A172 (cell line): ENCODE results near the gene DENND1C. TPM values are rescaled to one million over a fixed set of nuclear protein-coding genes. Genes with fewer than 3 reads are reported as not detected.
A peak's percentile ranks its signal among the peaks of the same experiment; 100 is the strongest.

ENCODE experiments used
- DNase-seq: peaks from one replicate; pipeline ENCODE4 v3.0.0-alpha.2; 2015; ENCODE audit warnings: low spot score
- total RNA-seq: library from RNA; depleted of rRNA; stranded (reverse); fragments of >200 nt; shearing (Covaris generic); gene quantifications from 2 replicates; pipeline ENCODE4 v1.2.3, GENCODE V29; 2014; rRNA removed

The DENND1C gene, protein sequence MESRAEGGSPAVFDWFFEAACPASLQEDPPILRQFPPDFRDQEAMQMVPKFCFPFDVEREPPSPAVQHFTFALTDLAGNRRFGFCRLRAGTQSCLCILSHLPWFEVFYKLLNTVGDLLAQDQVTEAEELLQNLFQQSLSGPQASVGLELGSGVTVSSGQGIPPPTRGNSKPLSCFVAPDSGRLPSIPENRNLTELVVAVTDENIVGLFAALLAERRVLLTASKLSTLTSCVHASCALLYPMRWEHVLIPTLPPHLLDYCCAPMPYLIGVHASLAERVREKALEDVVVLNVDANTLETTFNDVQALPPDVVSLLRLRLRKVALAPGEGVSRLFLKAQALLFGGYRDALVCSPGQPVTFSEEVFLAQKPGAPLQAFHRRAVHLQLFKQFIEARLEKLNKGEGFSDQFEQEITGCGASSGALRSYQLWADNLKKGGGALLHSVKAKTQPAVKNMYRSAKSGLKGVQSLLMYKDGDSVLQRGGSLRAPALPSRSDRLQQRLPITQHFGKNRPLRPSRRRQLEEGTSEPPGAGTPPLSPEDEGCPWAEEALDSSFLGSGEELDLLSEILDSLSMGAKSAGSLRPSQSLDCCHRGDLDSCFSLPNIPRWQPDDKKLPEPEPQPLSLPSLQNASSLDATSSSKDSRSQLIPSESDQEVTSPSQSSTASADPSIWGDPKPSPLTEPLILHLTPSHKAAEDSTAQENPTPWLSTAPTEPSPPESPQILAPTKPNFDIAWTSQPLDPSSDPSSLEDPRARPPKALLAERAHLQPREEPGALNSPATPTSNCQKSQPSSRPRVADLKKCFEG
- total RNA-seq, result 0.17 TPM in 1 of 2 replicates, not detected in the other

DNA sequence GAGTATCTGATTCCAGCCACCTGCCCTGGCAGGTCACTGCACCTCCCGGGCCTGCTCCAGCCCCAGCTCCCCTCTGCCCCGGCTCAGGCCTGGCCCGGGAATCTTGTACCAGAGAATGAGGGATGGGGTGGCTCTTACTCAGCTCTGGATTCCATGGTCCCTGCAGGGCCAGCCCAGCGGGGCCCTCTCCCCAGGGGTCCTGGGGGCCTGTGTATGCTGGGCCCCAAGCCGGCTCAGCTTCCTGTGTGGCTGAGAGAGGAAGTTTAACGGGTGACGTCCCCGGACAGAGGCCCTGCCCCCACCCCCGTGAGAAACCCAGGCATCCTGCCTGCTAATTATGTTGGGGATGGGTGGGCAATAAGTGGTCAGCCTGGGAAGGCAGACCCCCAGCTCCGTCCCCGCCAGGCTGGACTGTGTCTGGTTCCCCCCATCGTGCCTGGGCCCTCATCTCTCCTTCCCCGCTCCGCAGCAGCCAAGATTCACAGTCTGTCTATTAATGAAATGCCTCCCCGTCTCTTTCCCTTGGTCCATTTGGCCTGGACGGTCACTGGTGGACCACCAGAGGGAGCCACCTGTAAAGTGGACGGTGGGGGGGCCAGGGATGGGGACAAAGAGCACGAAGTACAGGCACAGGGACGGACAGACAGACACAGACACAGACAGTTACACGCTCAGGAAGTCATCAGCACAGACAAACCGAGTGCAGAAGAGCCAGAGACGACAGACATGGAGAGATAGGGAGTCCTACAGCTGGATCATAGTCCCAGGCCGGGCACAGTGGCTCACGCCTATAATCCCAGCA lies at the start of gene DENND1C:
Gene DENND1C (minus strand): TSS at position 247 of the 802 bp plus-strand sequence. CDS start 92 bp downstream, at position 155.
- DNase-seq, result peak; percentile 41

DNA sequence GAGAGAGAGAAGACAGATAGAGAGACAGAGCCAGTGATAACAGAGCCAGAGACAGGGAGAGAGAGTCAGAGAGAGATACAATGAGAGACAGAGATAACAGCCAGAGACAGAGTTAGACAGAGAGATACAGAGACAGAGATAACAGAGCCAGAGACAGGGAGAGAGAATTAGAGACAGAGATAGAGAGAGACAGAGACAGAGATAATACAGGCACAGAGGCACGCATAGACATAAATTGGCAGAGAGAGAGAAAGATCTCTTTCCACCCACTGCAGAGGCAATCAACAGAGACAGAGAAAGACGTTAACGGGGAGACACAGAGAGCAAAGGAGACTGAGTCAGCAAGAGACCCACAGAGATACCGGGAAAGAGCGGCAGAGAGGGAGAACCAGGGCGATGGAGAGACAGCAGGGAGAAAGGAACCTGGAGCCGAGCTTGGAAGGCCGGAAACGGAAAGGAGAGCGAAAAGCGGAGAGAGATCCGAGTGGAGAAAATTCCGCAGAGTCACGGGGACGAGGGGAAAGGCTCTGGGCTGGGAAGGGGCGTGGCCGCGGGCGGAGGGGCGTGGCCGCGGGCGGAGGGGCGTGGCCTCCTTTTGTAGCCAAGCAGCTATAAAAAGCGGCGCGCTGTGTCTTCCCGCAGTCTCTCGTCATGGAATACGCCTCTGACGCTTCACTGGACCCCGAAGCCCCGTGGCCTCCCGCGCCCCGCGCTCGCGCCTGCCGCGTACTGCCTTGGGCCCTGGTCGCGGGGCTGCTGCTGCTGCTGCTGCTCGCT lies 49.0 kb upstream of the DENND1C start, which contains the start of gene TNFSF9:
Gene TNFSF9 (plus strand): TSS at position 641 of the 777 bp plus-strand sequence. CDS start 11 bp downstream, at position 652.
- DNase-seq, result no peak

DNA sequence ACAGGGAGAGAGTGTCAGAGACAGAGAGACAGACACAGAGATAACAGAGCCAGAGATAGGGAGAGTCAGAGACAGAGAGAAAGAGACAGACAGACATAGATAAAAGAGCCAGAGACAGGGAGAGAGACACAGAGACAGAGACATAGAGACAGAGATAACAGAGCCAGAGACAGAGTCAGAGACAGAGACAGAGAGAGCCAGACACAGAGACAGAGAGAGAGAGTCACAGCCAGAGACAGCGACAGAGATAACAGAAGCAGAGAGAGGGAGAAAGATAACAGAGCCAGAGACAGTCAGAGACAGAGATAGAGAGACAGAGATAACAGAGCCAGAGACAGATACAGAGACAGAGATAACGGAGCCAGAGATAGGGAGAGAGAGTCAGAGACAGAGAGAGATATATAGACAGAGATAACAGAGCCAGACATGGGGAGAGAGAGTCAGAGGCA lies 48.4 kb upstream of the DENND1C start:
- no peak for DNase-seq

DNA sequence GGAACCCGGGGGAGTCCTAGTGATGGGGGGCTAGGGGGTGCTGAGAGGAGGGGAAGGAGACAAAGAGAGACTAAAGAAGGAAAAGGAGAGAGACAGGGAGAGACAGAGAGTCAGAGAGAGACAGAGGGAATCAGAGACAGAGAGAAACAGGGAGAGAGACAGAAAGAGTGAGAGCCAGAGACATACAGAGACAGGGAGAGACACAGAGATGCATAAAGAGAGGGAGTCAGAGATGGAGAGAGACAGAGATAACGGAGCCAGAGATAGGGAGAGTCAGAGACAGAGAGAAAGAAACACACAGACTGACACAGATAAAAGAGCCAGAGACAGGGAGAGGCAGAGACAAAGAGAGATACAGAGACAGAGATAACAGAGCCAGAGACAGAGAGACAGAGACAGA lies 47.8 kb upstream of the DENND1C start:
- DNase-seq, result no peak

DNA sequence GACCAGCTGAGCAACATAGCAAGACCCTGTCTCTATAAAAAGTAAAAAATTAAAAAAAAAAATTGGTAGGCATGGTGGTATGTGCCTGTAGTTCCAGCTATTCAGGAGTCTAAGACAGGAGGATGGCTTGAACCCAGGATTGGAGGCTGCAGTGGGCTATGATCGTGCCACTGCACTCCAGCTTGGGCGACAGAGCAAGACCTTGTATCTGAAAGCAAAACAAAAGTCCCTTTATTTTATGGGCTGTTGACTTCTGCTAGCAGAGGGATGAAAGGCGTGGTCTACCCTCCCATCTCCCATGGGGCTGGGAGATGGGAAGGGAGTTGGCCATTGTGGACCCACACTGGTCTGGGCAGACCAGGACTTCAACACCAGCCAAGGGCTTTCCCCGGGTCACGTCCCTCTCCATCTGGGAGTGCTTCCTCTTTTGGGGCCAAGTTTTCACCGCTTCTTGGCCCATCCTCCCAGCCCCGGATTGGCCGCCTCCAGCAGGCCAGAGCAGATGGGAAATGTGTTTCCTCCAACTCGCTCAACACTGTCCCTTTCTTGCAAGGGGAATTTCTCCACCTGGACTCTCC lies 47.0 kb upstream of the DENND1C start:
- no peak for DNase-seq

DNA sequence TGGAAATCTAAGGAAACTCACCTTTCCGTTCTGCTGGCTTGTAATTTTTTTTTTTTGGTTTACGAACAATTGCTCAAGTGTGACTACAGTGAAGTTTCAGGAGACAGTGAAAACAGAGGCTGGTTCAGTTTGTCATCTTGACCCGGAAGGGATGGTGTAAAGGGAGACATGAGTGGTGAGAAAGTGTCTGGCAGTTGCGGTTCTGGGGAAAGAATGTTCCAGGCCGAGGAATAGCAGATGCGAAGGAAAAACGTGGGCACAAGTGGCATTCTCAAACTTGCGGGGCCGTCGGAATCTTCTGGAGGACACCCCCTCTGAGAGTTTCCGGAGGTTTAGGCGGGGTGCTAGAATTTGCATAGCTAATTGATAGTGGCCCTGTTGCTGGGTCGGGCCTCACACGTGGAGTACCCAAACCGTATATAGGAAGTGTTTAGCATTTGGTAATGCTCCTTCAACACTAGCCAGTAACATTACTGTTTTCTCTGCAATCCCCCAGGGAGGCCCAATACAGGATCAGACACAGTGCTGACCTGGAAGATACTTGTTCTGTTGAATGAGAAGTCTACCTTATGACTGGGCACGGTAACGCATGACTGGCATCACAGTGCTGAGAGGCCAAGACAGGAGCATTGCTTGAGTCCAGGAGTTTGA lies 46.4 kb upstream of the DENND1C start:
- DNase-seq, result no peak

DNA sequence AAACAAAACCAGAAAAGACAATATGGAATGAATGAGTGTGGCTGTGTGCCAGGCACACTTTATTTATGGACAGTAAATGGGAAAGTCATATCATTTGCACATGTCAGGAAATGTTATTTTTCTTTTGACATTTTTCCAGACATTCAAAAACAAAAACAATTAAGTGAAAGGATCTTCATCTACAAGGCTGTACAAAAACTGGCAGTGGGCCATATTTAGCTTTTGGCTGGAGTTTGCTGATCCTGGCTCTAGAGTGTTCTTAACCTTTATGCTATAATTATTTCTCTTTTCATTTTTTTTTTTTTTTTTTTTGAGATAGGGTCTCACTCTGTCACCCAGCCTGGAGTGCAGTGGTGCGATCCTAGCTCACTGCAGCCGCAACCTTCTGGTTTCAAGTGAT lies 42.7 kb upstream of the DENND1C start:
- DNase-seq, result no peak

DNA sequence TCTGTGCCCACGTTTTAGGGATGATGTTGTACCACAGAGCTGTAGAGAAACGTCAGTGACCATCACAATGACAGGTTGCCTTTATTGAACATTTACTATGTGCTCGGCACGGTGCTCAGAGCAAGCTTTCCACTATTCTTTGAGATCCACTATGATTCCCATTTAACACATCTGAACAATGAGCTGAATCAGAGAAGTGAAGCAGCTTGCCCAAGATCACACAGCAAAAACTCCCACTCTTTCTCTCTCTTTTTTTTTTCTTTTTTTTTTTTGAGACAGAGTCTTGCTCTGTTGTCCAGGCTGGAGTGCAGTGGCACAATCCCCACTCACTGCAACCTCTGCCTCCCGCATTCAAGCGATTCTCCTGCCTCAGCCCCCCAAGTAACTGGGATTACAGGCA lies 41.1 kb upstream of the DENND1C start:
- no peak for DNase-seq

DNA sequence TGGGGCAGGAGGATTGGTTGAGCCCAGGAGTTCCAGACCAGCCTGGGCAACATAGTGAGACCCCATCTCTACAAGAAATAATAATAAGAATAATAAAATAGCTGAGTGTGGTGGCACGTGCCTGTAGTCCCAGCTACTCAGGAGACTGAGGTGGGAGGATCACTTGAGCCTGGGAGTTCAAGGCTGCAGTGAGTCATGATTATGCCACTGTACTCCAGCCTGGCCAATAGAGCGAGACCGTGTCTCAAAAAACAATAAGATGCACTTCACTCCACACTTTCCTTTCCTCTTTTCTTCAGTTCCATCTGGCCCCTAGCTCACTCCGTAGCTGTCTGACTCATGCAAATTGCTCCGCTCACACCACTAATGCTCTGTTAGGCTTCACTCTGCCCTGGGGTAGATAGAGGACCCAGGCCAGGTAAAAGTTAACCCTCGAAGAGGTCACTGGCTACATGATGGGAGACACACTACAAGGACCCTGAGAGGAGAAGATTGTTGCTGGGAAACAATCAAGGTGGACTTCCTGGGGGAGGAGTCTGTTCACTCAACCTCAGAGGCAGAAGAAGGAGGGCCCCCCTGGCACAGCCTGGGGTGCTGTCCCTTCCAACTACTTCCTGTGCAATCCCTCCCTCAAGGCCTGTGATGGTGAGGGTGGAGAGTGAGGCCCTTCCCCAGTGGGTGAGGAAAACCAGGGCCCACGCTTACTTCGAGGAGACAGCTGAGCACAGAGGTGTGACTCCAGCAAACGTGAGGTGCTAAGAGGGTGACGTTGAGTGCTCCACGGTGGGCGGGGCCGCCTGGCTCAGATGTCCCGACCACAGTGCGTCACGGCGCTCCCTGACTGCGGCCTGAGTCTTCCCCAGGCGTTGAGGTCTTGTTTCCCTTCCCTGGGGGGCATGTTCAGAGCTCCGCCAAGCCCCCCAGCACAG lies 40.4 kb upstream of the DENND1C start:
- peak; percentile 67 for DNase-seq

DNA sequence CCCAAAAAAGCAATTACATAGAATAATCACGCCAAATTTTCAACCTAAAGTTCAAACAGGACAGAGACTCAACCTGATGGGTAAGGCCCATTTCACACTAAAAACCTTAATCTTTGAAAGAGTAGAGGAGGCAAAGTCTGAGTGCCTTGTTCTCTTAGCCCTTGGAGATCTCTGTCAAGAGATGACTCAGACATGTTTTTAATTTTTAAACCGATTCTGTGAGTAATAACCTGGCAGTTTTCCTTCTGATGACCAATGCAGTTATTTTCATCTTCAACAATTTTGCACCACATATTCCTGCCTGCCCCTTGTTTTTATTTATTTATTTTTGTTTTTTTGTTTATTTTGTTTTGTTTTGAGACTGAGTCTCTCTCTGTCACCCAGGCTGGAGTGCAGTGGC lies 37.7 kb upstream of the DENND1C start:
- peak; percentile 88 for DNase-seq

DNA sequence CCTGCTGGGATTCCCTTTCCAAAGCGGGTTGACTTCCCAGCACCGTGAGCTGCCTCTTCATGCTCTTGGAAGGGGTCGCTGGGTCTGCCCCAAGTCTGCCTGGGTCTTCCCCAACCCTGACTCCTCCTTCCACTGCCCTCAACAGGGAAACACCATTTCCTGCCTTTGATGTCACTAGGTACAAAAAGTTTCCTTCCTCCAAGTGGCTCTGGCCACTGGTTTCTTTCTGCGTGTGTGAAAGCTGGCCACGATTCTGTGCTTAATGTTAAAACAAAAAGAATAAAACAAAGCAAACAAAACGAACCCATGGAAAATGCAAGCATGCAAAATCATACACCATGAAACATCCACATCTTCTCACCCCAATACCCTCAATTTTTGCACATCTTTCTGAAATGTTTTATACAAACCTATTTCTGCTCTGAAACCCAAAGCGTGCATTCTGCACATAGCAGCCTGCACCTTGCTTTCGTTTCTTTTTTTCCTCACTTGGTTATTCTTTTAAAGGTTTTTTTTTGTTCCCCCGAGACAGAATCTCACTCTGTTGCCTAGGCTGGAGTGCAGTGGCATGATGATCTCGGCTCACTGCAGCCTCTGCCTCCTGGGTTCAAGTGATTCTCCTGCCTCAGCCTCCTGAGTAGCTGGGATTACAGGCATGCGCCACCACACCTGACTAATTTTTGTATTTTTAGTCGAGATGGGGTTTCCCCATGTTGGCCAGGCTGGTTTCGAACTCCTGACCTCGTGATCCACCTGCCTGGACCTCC lies 36.7 kb upstream of the DENND1C start:
- no peak for DNase-seq

DNA sequence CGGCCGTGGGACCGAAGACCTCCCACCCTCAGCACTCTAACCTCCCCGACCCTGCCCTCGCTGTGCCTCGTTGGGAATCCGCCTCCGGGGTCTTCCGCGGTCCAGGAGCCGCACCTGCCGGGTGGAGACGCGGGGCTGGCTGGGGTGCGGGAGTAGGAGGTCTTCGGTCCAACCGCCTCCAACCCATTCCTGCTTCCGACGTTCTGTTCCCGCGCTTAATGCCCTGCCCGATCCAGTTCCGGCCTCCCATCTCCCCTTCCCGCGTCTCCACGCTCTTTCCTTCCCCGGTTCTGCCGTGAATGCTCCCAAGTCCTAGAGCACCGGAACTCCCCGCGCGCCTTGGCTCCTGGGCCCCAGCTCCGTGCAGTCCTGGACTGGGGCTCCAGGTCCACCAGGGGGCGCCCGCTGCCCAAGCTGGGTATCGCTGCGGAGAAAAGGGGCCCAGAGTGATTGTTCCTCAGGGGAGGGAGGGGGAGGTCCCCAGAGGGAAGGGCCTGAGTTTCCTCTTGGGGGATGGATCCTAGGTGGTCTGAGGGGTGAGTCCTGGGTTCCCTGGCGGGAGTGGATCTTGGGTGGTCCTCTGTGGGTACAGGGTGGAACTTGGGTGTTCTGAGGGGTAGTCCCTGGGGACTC lies 35.2 kb upstream of the DENND1C start:
- DNase-seq, result peak; percentile 84

DNA sequence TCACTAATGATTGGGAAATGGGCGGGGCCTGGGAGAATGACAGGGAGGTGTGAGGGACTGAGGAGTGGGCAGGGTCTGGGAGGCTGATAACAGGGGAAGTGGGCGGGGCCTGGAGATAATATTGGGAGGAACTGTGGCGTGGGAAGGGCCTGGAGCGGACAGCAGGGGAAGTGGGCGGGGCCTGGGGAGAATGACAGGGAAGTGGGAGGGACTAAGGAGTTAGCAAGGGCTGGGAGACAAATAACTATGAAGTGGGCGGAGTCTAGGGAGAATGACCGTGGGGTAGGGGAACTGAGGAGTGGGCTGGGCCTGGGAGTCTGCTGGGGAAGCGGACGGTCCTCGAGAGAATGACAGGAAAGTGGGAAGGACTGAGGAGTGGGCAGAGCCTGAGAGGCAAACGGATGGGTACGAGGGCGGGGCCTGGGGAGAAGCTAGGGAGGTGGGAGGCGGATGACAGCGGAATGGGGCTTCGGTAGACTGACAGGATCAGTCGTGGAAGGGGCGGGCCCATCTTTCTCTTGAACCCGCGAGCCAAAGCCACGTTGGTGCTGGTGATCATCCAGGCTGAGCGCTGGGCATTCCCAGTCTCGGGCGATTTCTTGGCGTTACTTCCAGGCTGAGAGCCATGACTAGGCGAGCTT lies 34.6 kb upstream of the DENND1C start:
- peak; percentile 98 for DNase-seq

DNA sequence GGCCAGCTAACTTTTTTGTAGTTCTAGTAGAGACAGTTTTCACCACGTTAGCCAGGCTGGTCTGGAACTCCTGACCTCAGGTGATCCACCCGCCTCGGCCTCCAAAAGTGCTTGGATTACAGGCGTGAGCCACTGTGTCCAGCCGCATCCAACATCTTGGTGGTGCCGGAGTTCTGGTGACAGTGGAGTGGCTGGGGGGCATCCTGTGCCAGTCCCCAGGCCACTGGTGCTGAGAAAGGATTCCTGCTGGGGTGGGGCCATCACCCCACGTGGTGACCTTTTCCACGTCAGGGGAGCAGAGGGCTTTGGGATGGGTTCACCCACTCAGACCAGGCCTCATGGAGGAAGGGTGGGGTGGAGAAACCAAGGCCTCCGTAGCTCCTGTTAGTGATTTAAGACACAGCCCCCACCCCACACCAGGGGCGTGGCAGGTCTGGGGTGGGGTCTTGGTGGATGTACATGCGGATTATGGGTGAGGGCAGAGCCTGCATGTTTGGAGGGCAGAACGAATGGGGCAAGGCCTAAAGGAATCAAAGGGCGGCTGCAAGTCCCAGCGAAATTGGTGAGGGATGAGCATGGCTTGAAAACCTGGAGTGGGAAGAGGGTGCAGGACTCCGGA lies 33.4 kb upstream of the DENND1C start:
- DNase-seq, result no peak

DNA sequence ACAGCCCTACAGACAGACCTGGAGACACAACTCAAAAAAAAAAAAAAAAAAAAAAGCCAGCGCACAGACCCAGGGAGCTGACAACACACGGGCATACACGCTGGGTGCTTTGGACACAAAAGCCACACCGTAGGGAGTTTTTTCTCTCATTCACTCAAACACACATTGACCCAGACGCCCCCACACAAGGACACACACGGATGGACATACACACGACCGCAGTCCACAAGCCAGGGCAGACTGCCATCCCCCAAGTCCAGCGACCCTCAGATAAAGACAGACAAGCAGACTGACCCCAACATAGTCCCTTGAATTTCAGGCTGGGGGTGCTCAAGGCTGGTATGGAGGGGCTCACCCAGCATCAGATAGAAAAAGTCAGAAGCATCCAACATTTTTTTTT lies 32.5 kb upstream of the DENND1C start:
- no peak for DNase-seq

DNA sequence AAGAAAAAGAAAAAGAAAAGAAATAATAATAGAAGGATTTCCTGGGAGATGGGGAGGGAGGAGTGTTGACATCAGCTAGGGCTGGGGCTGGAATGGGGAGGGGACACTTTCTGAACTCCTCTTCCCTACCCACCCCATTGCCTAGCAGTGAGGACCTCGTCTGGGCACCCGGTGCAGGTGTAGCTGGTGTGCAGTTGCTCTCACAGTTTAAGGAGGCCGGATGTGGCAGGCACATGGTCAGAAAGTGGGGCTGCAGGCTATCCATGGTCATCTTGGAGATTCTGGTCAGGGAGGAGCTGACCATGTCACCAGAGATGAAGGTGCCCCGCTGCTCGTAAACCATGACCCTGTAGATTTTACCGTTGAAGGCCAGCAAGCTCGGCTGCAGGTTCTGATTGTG lies 29.0 kb upstream of the DENND1C start:
- DNase-seq, result no peak
